ENCODE results near the gene MAN1A2.

MAN1A2 gene

GRCh38 chr1:117576236-117576635 lies 209.0 kb downstream of the MAN1A2 start:
- DNase-seq (ENCODE audit: low spot score), result no peak

- no peak for DNase-seq (ENCODE audit: low spot score)
Measured at GRCh38 chr1:117577191-117577885, 210.1 kb downstream of the MAN1A2 start.

- no peak for DNase-seq (ENCODE audit: low spot score)
Measured at GRCh38 chr1:117578466-117578865, 211.2 kb downstream of the MAN1A2 start.

Measured in CD4-positive, alpha-beta T cell treated with Interleukin-6 at 100 ng/mL for 8 hours (primary cell).